GM18511 (cell line): Measurements from ENCODE around the gene MAGEB5.
"Not testable (repeated sequence)": the region's sequence is repeated elsewhere in the genome, so short reads cannot be mapped to it uniquely, and the experiment has no call there.

Experiments used
- ATAC-seq: cut with Tn5 transposase; IDR thresholded peaks from one replicate; pipeline ENCODE4 v1.9.1; 2021; ENCODE audit warnings: mild to moderate bottlenecking, moderate library complexity; ENCODE audit not compliant: unreplicated experiment

The MAGEB5 gene, protein sequence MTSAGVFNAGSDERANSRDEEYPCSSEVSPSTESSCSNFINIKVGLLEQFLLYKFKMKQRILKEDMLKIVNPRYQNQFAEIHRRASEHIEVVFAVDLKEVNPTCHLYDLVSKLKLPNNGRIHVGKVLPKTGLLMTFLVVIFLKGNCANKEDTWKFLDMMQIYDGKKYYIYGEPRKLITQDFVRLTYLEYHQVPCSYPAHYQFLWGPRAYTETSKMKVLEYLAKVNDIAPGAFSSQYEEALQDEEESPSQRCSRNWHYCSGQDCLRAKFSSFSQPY

DNA sequence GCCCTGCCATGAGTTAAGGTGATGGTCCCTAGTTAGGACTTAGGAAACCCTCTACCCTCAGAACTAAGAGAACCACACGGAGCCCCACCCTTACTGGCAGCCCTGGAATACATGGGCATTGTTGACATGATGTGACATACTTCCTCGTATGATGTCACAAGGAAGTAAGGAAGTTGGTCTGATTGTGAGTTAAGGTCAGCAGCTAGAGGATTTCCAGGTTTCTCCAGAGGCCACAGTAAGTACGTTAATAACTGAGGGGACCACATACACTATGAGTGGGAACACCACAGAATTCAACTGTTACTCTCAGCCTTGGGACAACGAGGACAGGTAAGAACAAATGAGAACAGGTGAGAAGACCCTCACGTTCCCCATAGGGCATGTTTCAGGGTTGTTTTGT, at the start of gene MAGEB5:
MAGEB5 (plus strand) TSS at position 301 of the 400 bp plus-strand sequence. CDS start 1,133 bp downstream, outside the sequence.
- no peak for ATAC-seq

DNA sequence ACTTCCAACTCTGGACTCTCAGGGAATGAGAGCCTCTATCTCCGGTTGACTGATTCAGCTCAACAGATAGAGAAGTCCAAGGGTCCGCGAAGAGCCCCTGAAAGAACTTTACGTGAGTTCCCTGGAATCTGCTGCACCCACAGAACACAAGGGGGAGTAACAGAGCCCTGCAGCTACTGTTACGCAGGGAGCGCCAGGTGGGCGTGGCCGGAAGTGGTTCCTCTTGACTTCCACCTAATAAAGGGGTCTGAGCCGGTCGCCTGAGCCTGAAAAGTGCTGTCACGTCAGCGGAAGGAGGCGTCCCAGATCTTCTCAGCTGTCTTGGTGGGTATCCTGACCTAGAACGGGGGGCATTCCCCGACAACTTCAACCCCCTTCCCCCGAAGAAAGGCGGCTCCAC, 23.8 kb upstream of the MAGEB5 start, which contains the start of gene MAGEB6:
MAGEB6 (plus strand) TSS at position 237 of the 400 bp plus-strand sequence. CDS start 1,407 bp downstream, outside the sequence.
- no peak for ATAC-seq

DNA sequence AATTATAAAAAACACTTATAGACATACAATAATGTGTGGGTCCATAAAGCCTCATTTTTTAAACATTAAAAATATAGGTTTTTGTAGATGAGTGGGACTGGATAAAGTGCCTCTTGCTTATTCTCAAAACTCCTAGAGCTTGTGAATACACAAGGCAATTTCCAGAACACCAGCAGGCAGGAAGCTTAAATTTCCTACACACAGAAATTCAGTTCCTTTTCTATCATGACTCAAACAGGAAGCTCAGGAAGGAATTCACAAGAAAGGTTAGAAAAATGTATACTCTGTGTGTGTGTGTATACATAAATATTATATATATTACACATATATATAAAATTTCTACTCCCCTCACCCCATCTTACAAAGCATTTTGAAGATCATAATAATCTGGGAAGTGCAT, 12.4 kb upstream of the MAGEB5 start:
- no peak for ATAC-seq

DNA sequence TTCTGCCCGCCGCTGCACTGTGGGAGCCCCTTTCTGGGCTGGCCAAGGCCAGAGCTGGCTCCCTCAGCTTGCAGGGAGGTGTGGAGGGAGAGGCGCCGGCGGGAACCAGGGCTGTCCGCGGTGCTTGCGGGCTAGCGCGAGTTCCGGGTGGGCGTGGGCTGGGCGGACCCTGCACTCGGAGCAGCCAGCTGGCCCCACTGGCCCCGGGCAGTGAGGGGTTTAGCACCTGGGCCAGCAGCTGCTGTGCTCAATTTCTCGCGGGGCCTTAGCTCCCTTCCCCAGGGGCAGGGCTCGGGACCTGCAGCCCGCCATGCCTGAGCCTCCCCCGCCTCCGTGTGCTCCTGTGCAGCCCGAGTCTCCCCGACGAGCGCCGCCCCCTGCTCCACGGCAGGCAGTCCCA, 11.3 kb upstream of the MAGEB5 start:
- ATAC-seq, result not testable (repeated sequence)

DNA sequence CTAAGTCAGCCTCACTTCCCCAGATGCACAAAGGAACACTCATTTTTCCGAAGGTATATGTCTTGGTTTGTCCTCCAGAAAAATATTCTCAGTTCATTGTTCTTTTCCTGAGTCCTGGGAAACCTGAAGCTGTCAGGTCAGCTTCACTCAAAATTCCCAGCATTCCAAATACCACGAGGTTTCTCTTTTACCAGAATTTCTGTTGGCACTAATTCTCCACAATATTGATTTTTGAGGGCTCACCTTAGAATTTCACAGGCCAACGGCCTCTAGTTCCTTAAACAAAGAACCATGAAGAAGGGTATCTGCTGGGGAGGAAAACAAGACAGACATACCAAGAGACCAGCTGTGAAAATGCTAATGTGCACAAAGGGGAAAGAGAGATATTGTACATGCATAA, 8.0 kb upstream of the MAGEB5 start:
- no peak for ATAC-seq

DNA sequence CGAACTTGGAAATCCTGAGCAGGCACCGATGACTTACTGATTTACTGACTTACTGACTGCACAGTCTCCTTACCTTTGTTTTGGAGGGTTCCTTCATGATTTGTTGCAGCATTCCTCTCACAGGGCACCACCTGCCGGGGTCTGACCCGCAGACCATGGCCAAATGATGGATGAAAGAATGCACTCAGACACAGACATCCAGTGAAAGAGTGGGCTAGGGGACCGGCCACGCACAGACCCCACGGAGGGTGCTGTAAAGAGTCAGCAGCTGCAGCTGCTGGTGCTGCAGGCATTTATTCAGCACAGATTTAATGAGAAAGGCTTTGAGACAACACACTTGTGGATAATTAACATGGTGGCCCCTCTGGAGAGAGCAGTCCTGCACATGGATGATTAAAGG, 3.4 kb downstream of the MAGEB5 start:
- no peak for ATAC-seq

DNA sequence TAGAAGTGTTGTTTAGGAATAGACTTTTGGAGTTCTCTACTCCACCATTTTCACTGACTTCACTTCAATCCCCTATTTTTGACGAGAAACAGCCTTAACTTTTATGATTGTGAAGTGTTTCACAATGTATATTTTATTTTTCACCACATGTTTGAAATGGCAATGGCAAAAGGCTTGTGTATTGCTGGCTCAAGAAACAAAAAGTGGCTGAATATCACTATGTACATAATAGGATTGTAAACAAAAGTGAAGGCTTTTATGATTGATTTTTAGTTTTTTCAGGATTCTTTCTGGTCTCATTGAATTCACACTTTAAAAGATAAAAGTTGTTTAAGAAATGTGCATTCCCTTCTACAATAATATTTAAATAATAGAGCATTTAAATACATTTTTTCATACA, 18.2 kb downstream of the MAGEB5 start:
- no peak for ATAC-seq

DNA sequence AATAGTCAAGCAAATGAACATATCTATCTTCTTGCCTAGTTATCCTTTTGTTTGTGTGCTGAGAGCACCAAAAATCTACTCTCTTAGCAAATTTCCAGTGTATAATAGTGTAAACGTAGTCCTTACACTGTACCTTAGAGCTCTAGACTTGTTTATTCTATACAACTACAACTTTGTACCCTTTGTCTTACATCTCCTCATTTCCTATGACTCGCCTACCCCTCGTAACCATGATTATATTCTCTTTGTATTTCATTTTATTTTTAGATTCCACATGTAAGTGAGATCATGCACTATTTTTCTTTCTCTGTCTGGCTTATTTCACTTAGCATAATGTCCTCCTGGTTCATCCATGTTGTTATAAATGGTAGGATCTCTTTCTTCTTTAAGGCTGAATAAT, 37.6 kb downstream of the MAGEB5 start:
- ATAC-seq, result no peak

DNA sequence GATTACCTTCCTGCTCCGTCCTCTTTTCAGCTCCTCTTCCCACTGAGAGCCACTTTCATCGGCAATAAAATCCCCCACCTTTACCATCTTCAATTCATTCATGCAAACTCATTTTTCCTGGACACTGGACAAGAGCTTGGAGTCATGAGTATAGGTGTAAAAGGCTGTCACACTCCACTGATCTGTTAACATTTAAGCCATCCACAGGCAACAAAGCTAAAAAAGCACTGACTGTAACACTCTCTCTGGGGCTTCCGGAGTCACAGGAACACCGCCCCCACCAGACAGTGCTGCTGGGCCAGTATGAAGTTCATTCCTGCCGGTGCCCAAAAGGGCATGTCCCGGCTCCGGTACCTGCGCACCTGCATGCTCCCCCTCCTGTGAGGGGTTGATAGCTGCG, 38.5 kb downstream of the MAGEB5 start:
- no peak for ATAC-seq

DNA sequence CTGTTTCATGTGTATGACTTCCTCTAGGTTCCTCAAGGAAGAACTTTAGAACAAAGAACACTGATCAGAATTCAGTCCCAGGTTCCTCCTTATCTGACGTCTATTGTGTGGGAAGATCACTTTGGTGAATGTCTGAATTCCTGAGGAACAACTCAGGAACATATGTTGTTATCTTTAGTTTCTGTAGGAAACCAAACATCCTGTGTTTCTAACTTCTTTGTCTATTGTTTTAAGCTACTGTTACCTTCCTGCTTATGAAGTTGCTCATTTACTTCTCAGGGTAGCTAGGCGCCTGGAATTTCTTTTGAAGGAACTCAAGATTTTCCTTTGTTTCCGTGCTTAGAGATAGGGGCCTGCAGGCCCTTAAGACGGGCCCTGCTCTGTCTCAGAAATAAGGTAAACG, 46.2 kb downstream of the MAGEB5 start:
- no peak for ATAC-seq
